Stimulated activated CD4-positive, alpha-beta T cell treated with anti-CD3 and anti-CD28 coated beads, Interleukin-12 subunit alpha, Interleukin-12 subunit beta, amount 100 ng/mL, for 4 hours (primary cell): ENCODE measurements around the gene ANKRD33B.
A peak's percentile ranks its signal among the peaks of the same experiment; 100 is the strongest.
"Not testable (repeated sequence)": the region's sequence is repeated elsewhere in the genome, so short reads cannot be mapped to it uniquely, and the experiment has no call there.

Source experiments
- DNase-seq: peaks from one replicate; pipeline ENCODE4 v3.0.0-alpha.2; 2020

Gene ANKRD33B

DNA sequence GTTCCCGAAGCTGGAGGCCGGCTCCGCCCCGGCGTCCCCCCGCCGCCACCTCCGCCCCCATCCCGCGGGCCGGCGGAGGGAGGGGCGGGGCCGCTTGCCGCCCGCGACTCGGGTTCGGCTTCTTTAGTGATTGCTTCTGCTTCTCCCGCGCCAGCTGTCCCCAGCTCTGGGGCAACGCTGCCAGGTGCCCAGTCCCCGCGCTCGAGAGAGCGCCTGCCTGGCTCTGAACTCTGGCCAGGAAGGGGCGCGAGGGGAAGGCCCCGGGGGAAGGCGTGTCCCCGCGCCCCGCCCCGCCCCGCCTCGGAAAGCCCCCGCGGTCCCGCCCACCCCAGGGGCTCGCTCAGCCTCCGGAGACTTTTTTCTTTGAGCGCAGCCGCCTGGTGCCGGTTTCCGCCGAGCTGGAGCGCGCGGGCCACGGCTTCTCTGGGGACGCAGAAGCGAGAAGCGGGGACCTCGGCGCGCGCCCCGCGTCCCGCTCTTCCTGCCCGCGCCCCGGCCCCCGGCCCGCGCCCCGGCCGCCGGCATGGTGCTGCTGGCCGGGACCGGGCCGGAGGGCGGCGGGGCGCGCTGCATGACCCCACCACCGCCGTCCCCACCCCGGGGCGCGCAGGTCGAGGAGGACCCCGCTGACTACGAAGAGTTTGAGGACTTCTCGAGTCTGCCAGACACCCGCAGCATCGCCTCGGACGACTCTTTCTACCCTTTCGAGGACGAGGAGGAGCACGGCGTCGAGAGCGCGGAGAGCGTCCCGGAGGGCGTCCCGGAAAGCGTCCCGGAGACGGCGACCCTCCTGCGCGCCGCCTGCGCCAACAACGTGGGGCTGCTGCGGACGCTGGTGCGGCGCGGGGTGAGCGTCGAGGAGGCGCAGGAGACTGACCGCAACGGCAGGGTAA, at the start of gene ANKRD33B:
Gene ANKRD33B (plus strand): TSS at position 126 of the 893 bp plus-strand sequence. CDS start 398 bp downstream, at position 524.
- DNase-seq, result peak; percentile 82

DNA sequence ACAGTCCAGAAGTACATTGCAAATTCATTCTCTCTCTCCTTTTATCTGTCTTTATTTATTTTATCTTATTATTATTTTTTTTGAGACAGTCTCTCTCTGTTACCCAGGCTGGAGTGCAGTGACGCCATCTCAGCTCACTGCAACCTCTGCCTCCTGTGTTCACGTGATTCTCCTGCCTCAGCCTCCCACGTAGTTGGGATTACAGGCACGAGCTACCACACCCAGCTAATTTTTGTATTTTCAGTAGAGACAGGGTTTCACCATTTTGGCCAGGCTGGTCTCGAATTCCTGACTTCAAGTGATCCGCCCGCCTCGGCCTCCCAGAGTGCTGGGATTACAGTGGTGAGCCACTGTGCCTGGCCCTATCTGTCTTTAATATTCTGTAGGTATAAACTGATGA, 49.3 kb upstream of the ANKRD33B start:
- not testable (repeated sequence) for DNase-seq

DNA sequence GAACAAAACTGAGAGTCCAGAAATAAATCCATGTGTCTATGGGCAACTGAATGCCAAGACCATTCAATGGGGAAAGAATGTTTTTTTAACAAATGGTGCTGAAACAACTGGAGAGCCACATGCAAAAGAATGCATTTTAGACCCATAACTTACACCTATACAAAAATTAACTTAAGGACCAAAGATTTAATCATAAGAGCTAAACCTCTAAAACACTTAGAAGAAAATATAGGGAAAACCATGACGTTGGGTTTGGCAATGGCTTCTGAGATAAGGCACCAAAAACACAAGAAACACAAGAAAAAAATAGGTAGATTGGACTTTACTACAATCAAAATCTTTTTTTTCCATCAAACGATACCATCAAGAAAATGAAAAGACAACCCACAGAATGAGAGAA, 48.4 kb upstream of the ANKRD33B start:
- DNase-seq, result no peak

DNA sequence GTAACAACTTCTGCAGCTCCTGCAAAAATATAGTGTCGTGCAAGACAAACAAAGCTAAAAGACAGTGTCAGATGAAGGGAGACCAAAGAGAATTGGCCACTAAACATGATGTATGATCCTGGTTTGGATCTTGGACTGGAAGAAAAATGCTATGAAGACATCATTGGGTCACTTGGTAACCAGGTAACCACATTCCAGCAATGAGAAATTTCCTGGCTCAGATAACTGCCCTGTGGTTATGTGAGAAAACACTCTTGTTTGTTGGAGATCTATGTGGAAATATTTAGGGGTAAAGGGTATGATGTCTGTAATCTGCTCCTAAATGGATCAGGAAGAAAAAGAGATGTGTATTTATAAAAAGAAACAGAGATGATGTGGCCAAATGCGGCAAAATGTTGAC, 45.5 kb upstream of the ANKRD33B start:
- DNase-seq, result no peak

DNA sequence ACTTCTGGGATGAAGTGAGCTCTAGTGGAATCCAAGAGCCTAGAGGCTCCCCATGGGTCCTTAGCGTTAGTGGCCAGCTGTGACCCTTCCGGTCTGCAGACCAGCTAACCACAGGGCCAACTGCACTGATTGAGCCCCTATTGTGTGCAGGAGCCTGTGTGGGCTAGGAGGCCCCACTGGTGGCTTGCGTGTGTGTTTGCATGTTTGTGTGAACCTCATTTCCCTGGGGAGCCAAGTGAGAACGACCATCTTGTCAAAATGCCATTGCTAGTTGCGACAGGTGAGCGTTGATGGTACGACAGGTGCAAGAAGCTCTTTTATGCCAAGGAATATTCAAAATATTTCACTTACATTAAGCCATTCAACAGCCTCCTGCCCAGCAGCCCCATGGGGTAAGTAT, 44.1 kb upstream of the ANKRD33B start:
- DNase-seq, result no peak

DNA sequence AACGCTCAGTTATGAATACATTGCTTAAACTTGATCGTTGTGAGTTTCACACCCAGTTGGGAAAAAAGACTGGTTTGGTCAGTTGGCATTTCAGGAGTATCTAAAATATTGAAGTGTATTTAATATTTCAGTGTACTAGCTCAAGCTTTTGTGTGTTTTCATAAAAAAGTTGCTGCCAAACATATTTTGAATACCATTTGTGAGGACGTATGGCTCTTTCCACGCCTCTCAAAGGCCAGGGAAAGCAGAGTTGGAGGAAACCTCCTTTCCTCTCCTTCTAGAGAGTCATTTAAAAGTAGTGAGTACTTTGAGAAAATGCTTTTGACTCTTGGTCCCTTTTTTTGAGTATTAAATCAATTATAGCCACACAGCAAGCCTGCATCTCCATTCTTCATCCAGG, 43.2 kb upstream of the ANKRD33B start:
- DNase-seq, result no peak

DNA sequence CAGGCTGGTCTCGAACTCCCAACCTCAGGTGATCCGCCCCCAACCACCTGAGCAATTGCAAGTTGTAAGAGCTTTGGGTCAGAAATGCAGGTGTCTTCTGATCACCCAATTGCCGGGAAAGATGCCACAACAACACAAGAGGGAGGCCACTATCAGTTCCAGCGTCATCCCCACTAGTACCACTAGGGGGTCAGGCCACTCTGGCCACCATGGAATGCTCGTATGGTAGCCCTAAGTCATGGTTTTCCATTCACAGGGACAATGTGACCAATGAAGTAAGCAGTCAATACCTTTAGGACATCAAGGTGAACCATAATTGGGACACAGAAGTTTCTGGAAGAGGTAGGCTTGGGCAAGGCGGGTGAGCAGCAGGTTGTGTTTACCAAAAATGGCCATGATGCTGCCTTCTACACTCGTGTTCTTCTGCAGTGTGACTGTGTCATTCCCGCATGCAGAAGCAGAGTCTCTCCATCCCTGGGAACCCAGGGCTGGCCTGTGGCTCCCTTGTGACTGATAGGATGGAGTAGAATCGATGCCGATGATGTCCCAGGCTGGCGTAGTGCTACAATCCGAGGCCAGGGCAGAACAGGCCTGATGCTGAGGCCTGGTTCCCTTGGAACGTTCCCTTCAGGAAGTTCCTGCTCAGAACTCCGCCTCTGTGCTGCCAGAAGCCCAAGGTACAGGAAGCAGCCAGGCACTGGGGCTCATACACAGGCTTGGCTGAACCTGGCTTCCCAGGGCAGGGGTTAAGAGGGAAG, 42.2 kb upstream of the ANKRD33B start:
- DNase-seq, result no peak

DNA sequence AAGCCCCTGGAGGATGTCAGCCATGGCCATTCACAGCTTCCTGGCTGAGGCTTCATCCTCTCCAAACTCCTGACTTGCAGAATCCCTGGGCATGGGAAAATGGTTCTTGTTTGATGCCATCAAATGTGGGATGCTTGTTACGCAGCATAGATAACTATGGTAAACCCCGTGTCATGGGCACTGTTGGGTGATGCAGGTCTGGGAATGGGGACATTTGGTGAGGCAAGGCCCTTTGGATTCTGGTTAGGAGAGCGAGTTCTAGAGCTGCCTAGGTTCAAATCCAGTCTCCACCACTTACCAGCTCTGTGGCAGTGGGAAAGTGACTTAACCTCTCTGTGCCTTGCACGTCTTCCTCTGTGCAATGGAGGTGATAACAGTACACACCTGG, 41.7 kb upstream of the ANKRD33B start:
- no peak for DNase-seq

DNA sequence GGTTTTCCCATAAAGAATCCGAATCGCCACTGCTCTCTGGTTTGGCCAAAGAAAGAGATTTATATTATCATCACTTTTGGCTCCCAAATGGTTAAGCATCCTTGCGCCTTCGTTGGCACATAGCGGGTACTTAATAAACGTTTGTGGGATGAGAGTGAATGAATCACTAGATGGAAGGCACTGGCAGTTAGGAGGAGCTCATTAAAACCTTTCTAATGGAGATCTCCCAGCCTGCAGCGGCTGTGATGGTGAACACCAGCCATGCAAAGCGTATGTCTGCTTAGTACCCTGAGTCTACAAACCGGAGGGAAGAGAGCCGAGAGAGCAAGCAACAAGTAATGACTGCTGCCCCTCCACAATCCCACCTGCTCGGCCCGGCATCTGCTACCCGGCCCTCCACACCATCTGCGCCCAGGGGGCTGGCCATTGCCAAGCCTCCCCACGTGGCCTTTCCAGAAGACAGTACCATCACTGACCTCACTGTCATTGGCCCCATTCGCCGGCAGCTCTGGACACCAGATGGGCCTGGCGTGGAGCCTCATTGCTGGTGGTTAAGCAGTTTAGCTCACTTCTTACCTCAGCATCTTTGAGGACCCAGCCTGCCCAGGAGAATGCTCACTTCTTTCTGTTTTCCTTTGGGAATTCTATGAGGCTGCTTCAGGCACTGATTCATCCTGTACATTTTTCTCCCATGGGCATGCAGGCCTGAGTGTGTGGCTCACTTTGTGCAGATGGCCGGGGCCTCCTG, 39.3 kb upstream of the ANKRD33B start:
- no peak for DNase-seq

DNA sequence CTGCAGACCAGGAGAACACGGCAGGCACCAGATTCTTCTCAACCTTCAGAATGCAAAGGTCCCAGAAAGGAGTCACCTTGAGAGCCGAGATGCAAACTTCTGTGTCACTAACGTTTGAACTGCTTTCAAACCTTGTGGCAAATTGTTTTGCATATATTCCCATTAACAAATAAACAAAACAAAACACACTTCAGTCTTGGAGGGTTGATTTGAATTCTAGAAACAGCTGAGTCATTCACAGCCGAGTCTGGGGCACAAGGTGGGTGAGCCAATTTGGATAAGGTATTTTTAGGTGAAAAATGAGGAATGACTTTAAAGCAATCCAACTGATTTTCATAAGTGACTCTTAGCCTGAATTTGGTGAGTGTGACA, 38.8 kb upstream of the ANKRD33B start:
- no peak for DNase-seq

DNA sequence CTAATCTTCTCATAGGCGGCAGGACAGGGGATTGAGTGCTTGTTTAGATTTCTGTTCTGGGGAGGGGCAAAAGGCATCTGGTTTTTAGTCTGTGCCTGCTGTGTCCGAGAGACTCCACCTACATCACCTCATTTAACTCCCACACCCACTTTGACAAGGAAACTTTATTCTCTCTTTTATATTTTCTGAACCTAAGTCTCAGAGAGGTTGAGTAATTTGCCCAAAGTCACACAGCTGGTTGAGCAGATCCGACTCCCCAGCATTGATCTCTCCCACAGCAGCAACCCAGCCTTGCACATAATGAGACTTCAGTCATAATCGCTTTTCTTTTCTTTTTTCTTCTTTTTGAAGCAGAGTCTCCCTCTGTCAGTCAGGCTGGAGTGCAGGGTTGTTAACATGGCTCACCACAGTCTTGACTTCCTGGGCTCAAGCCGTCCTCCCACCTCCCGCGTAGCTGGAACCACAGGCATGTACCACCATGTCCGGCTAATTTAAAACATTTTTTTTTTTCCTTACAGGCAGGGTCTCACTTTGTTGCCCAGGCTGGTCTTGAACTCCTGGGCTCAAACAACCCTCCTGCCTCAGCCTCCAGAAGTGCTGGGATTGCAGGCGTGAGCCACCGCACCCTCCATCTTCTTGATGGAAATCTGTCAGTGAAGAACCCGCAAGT, 36.5 kb upstream of the ANKRD33B start:
- no peak for DNase-seq

DNA sequence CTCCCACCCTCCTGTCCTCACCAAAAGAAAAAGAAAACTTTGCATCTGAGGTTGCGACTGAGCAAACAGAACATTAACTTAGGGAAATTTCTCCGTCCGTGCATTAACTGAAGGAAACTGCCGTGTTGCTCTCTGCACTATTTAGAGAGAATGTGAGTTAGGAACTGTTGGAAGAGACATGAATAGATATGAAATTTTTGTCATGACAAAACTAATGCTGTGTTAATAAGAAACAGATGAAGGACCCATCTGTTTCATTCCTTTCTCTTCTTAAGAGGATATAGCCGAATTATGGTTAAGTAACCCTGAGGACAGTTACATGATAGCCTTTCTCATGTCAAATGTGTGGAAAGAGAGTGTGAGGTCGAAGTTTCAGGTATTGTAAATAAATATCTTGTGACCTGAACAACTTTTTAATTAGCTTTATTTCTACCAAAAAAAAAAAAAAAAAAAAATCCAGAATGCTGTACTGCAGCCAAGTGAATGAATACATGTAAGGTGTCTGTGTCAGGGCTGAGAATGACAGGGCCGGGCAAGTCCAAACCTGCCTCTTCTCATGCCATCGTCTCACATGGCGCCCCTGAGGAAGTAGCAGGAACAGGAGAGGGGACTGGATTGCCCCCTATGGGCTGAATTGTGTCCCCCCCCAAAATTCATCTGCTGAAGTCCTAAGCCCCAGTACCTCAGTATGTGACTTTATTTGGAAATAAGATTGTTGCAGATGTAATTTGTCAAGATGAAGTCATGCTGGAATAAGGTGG, 35.6 kb upstream of the ANKRD33B start:
- DNase-seq, result no peak

DNA sequence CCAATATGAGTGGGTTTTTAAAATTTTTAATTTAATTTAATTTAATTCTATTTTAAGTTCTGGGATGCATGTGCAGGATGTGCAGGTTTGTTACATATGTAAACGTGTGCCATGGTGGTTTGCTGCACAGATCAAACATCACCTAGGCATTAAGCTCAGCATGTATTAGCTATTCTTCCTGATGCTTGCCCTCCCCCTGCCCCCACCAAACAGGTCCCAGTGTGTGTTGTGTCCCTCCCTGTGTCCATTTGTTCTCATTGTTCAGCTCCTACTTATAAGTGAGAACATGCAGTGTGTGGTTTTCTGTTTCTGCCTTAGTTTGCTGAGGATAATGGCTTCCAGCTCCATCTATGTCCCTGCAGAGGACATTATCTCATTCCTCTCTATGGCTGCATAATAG, 35.0 kb upstream of the ANKRD33B start:
- no peak for DNase-seq

DNA sequence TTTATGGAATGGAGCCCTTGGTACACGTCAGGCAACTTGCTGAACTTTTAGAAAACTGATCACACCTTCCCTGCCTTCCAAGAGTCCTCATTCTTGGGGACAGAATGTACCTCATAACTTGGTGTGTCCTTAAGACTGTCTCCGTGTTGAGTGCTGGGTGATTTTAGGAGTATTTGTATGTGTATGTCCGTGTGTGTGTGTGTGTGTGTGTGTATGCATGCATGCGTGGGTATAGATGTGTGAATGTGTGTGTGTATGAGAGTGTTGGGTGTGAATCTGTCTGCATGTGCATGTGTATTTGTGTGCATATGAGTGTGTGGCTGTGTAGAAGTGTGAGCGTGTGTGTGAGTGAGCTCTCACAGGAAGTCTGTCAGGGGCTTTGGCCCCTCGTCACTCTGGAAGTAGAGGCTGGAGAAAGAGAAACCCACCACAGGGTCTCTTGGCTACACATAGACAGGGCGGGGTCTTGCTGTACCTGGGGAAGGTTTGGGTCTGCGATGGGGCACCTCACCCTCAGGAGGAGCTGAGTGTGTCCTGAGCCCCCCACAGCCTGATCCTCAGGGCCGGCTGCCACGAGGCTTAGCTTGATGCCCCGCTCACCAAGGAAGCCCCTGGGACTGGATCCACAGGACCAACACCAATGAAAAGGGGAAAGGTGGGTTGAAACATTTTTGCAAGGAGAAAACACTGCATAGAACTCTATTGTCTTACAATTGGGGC, 33.1 kb upstream of the ANKRD33B start:
- DNase-seq, result no peak

DNA sequence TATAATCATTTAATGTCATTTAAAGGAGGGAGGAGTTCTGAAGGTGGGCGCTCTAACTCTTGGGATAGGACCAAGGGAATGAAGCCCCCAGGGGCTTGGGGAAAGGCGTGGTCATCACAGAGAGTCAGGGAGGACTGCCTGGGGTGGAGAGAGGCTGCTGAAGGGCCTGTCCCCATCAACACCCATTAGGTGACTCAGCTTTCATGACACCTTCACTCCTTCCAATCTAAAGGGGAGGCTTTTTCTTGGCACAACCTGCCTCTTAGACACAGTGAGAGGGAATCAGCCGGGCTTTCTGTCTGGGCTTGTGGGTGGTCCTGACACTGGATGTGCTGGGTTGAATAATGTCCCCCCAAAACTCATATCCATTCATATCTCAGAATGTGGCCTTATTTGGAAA, 31.4 kb upstream of the ANKRD33B start:
- no peak for DNase-seq

DNA sequence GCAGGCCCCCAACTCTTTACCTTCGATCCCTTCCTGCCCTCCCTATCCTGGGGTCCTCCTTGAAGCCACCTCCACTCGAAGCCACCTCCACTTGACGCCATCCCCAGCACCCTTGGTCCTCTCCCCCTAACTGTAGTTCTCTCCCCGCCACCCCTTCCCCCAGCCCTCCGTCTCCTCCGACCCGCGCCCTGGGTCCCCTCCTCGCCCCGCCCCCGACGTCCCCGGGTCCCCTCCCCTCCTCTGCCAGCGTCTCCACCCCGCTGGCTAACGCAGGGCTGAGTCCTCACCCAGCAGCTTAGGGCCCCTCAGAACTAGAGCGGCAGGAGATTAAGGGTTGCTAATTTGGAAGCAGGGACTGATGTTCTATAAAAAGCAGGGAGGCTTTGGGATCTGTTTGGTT, 30.6 kb upstream of the ANKRD33B start:
- no peak for DNase-seq

DNA sequence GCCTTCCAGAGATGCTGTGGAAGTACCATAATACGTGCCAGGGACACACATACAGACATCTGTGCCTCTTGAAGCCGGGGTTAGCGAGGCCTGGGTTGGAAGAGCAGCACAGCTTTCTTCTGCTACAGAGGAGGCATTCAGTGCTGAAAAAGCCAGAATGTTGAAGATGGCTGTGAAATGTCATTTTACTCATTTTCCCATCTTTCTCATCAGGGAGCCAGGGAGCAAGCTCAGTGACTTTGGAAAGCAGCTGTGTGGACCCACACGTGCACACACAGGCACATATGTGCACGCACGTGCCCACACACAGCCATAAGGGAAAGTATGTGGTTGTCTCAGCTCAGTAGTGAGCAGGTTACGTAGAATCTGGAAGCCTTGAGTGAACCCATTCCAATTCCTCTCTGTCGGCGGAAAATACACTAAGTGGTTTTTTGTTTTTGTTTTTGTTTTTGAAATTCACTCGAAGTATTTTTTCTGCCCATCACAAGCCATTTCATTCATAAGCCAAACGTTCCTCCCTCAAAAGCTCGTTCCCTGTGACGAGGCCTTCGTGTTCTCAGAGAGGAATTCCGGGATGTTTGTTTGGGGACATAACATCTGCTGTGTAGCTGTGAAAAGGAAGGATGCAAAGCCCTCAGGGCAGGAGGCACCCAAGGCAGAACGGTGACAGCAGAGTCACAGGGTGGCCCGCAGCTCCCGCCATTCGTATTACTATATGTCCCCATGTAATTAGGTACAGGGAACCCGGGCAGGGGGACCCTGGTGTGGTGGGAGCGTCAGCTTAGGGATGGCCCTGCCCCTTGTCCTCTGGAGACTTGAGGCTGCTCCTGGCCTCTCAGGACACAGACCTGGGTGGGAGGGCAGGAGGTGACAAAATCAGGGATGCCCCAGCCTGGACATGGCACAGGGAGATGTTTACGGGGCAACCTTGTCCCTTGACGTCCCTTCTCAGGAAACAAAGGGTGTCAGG, 29.0 kb upstream of the ANKRD33B start:
- DNase-seq, result no peak

DNA sequence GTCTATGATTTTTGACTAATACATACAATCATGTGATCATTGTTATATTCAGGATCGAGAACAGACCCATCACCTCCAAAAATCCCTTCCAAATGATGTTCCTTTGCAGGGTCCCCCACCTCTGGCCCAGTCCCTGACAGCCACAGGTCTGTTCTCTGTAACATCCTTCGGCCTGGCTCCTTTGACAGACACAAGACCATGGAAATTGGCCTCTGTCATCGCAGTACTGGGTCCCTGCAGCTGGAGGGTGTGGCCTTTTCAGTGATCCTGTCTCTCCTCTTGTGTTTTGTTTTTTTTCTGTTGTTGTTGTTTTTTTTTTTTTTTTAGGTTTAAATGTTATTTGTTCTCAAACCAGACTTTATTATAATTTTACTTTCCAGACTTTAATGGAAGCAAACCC, 27.4 kb upstream of the ANKRD33B start:
- no peak for DNase-seq

DNA sequence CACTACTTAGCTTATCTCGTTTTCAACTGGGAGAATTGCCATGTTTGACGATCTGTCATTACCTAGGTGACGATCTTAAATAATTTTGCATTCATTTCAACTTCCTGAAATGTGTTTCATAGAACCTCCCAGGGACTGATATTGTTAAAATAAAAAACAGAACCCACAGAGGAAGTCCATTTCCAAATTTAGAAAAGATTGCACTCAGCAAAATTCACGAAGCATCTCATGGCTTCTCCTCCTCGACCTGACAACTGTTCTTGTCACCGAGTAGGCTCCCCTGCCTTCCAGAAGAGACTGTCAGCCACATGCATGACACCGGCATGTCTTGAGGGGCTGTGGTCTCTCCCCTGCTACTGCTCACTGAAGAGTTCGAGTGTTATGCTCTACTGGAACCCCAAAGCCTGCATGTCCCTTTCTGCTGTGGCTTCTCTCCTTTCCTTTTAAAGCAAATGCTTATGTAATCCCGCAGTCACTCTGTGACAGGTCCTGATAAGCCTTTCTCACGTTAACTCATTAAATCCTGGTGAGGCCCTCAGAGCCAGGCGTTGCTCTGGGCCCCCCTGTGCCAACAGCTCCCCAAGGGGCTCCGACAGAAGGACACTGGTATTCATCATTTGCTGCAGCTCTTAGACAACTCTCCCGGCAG, 26.8 kb upstream of the ANKRD33B start:
- no peak for DNase-seq

DNA sequence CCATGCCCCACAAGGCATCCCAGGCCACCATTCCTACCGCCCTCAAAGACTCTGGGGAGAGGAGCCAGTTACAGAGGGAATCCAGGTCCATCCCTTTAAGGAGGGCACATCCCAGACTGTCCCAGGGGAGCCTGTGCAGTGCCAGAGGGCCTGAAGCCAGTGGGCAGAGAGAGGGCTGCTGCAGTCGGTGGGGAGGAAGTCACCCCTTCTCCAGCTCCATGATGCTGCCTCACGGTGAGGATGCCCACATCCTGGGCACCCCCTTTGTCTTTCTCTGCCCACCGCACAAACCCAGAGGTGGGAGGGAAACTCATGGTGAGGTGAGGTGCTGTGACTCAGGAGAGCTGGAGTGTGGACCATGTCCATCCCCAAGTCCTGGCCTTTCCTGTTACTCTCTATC, 26.2 kb upstream of the ANKRD33B start:
- DNase-seq, result no peak
